T-helper 2 cell treated with Interferon-gamma antibody and Interleukin-4, amounts not matched to agents 100 ng/mL and 5 ng/mL, for 36 hours (primary cell): ENCODE measurements around the gene MEGF11. TPM values are rescaled to one million over a fixed set of nuclear protein-coding genes. Genes with fewer than 3 reads are reported as not detected.

ENCODE experiments used
- intact Hi-C: fragments of 100-400 bp; cut with micrococcal nuclease; formaldehyde crosslinking; loops from one replicate; pipeline ENCODE4 v1.15.1; 2023
- total RNA-seq: library from RNA; stranded (reverse); gene quantifications from 2 replicates; pipeline ENCODE4 v1.2.3, GENCODE V29; 2022

The MEGF11 gene
- total RNA-seq: 0.23 TPM in 1 of 2 replicates, not detected in the other

DNA sequence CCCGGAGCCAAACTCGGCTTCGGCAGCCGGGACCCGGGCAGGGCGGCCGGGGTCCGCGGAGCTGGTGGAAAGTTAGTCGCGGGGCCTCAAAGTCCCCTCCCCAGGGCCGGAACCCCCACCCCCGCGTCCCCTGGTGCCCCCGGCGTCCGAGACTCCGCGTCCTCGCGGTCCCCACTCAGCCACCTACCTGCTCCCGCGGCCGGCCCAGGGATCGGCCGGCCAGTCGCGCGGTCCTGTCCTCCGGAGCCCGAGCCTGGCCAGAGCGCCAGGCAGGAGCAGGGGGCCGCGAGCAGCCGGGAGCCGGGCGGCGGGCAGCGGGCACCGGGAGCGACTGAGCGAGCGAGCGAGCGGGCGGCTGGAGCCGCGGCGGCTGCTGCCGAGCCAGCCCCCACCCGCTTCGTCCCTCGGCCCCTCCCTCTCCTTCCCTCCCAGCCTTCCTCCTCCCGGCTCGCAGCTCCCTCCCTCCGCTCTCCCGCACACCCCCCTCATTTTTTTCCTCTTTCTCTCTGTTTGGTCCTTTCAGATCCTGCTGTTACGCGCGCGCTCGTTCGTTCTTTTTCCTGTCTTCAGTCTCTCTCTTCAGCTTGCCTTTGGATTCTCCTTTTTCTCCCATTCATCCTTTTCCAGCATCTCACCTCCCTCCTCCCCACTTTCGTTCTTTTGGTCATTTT, at the start of gene MEGF11:
Gene MEGF11 (minus strand): TSS at position 333 of the 671 bp plus-strand sequence. CDS start 125,347 bp downstream, outside the sequence.
- intact Hi-C loops: no loop called here

DNA sequence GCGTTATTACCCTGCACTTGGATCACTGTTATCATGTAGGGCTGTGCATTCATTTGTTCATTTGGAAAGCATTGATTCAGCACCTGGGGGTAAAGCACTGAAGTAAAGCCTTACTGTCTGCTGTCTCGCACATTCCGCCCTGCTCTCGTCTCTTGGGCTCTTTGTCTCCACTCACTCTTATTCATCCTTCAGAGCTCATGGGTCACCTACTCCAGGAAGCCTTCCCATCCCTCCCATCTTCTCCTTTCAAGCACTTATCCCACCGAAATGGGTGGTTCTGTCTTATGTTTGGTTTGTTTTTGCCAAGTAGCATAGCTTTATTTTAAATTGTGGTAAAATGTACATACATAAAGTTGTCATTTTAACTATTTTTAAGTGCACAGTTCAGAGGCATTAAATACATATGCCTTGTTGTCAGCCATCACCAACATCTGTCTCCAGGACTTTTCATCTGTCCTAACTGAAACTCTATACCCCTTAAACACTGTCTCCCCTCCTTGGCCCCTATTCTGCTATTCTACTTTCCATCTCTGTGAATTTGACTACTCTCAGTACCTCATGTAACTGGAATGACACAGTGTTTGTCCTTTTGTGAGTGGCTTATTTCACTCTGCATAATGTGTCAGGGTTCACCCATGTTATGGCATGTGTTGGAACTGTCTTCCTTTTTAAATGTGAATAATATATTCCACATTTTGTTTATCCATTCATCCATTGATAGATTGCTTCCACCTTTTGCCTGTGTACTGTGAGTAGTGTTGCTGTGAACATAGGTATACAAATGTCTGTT, 49.1 kb upstream of the MEGF11 start:
- intact Hi-C loops: no loop called here

DNA sequence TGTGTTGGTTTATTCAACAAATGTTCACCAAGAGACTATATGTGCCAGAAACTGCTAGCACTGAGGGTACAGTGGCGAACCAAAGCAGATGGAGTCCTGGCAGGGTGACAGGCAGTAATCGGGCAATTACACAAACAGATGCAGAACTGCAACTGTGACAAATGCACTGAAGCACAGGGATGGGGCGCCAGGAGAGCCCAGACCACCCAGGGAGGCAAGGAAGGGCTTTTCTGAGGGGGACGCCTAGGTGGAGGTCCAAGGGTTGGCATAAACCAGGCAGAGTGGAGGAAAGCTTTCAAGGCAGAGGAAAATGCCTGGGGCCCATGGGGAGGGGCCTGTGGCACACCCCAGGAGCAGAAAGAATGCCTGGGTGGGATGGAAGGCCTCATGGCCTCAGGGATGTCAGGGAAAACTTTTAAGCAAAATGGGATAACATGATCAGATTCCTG, 45.3 kb upstream of the MEGF11 start:
- intact Hi-C loops: loop anchor here (10.0 kb wide), 1 partner anchor 414 kb away; no protein-coding TSS in a partner anchor

DNA sequence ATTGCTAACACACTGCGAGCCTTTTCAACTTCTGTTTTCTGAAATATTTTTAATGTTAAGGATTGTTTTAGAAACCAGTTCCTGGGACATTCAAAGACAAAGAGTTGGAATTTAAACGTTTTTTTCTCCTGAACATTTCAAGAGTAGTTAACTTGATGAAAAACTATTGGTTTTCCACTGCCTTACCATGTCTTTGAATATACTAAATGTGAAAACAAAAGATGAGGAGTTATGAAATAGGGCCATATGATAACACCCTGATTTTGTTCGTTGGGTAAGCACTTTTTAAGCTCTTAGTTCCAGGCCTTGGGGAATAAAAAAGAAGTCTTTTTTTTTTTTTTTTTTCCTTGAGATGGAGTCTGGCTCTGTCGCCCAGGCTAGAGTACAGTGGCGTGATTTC, 42.6 kb upstream of the MEGF11 start:
- intact Hi-C loops: loop anchor here (10.0 kb wide), 1 partner anchor 411 kb away; no protein-coding TSS in a partner anchor

DNA sequence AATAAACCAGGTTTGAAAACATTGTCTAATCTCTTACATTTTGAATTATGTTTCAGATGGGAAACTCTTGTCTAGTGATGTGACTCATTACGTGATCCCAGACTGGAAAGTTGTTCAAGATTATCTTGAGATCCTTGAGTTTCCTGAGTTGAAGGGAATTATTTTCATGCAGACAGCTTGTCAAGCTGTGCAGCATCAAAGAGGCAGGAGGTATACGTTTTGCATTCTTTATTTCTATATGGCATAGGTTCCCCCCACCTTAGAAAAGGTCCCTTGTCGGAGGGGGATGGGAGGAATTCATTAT, 41.3 kb upstream of the MEGF11 start:
- intact Hi-C loops: loop anchor here (5.0 to 10.0 kb wide), 2 partner anchors 62 to 410 kb away; partner anchors contain the start of gene TIPIN

DNA sequence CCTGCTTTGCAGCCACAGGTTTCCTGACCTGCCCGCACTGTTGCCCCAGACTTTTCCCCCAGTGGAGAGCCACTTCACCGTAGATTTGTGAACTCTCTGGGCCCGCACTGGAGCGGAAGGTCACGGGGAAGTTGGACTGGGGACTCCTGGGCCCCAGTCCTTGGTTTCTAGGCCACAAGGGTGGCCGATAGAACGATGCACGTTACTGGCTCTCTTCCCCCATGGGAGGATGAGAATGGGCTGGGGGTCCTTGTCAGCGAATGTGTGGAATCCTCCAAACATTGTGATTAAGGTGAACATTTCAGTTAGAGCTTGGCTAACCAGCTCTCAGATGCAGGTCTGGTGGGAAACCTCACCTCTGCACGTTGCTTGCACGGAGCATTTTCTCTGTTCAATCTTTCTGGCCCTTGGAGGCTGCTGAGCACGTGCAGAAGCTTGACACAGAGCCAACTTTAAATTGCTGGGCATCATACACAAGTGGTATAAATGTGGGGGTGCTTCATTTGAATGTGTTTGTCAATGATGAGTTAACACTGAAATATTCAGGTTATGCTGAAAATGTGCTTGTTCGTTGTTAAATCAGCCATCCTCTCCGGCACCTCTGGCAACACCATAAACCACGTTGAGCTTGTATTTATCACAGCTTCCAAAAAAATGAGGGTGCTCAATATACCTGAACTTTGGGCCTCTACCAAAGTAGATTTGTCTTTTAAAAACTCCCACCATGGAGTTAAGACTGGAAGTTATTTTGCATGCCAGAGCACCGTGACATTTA, 40.8 kb upstream of the MEGF11 start:
- intact Hi-C loops: loop anchor here (5.0 to 10.0 kb wide), 2 partner anchors 63 to 410 kb away; partner anchors contain the start of gene TIPIN

DNA sequence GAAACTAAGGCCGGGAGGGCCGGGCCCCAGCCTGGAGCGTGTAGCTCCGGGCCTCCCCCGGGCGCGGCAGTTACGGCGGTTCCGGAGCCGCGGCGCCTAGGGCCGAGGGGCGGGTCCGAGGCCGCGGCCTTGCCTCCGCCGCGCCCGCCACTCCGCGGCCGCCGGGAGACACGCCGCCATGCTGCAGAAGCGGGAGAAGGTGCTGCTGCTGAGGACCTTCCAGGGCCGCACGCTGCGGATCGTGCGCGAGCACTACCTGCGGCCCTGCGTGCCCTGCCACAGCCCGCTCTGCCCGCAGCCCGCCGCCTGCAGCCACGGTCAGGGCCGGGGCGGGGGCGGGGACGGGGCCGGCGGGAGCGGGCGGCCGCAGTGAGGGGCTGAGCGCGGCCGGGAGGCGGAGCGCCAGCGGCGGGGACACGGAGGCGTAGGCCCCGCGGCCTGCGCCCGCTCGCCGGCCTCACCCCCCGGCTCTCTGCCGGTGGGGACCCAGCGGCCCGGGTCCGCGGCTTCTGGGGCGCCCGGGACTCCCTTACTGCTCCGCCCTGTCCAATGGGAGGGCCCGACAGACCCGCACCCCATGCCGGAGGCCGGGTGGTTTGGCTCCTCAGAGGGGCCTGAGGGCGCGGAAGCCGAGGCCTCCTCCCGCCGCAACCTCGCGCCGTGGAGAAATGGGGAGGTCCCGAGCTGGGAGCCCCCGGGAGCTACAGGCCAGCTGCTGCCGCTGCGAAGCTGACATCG, 40.0 kb upstream of the MEGF11 start, which contains the start of gene DIS3L:
Gene DIS3L (plus strand): TSS at position 150 of the 738 bp plus-strand sequence. CDS start 29 bp downstream, at position 179.
- intact Hi-C loops: loop anchor here (1.0 to 10.0 kb wide), 5 partner anchors 64 to 409 kb away; partner anchors contain the start of genes MAP2K1, RPL4, SNAPC5 and TIPIN

DNA sequence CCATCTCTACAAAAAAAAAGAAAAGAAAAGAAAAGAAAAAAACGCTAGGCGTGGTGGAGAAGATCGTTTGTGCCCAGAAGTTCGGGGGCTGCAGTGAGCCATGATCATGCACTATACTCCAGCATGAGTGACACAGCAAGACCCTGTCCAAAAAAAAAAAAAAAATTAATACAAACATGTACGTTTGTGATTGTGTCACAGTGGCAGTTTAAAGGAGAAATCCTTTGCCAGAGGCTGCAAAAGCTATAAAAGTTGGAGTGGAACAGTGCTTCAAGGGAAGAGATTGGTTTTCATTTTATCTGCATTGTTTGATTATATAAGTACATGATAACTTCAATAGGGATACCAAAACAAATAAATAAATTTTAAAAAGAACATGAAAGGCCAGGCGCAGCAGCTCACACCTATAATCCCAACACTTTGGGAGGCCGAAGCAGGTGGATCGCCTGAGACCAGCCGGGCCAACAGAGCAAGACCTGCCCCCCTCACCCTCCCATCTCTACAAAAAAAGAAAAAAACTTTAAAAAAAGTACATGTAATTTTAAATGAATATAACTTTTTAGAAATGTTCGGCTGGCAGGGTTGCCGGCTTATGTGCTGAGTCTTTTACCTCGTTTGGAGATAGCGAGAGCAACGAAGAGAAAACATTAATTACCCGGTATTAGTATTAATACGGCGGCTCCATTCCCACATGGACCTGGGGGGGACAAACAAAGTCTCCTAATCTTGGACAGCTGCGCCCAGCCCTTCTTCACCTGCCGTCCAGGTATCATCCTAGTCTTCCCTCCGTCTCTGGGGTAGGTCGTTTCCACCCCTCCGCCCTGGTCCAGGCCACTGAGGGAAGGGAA, 39.2 kb upstream of the MEGF11 start:
- intact Hi-C loops: loop anchor here (1.0 to 10.0 kb wide), 5 partner anchors 65 to 408 kb away; partner anchors contain the start of genes MAP2K1, RPL4, SNAPC5 and TIPIN

DNA sequence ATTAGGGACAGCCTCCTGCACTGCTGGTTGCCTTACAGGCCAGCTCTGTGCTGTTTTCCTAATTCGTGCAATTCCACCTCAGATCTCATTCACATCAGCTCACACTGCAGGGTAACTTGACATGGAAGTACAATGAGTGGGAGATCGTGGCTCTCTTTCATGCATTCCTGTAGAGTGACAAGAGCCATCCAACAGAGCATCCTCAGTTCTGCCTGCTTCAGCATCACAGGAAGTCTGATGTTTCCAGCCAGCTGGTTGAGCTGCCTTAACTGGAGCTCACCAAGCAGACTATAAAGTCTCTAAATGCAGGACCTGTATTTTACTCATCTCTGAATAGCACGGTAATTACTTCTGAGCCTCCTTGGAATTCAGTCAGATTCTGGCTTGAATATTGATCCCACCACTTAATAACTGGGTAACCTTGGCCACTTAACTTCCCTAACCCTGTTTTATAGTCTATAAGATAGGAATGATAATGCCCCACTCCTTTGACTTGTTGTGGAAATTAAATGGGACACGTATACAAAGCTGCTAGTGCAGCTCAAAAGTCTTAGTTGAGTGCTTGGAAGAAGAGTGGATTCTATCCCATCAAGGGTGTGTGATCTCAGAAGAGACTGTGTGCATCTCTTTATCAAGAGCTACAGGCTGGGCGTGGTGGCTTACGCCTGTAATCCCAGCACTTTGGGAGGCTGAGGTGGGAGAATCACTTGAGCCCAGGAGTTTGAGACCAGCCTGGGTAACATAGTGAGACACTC, 38.4 kb upstream of the MEGF11 start:
- intact Hi-C loops: loop anchor here (2.0 to 10.0 kb wide), 3 partner anchors 65 to 407 kb away; partner anchors contain the start of genes RPL4, TIPIN and ZWILCH

DNA sequence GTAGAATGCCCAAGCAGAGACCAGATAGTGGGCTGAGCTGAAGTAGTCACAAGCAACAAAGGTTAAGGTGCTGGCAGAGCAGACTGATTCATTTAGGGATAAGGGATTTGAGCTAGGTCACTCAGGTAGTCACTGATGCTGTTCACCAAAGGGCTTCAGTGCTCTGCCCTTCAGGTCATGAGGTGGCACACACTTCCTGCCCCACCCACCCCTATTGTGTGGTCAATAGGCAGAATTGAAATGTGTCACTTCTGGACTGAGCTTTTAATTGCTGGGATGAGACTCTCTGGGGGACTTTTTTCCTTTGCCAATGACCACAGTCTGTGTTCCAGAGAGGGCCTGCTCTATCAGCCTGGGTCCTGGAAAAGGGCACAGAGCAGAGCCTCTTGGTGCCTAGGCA, 37.0 kb upstream of the MEGF11 start:
- intact Hi-C loops: loop anchor here (5.0 to 10.0 kb wide), 2 partner anchors 67 to 406 kb away; partner anchors contain the start of gene TIPIN

DNA sequence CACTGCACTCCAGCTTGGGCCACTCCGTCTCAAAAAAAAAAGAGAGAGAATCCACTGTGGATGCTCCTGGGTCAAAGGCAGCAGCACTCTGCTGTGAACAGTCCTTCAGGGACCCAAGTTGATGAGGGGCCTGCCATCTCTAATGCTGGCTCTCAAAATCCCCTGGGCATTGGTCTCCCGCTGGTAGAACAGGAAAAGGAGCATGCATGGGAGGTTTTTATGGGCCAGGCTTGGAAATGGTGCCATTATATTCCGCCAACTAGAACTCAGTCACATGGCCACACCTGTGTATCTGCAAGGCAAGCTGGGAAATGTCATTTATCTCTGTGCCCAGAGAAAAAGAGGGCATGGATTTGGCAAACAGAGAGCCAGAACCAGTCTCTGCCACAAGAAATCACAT, 36.5 kb upstream of the MEGF11 start:
- intact Hi-C loops: loop anchor here (5.0 to 10.0 kb wide), 2 partner anchors 67 to 405 kb away; partner anchors contain the start of gene TIPIN

DNA sequence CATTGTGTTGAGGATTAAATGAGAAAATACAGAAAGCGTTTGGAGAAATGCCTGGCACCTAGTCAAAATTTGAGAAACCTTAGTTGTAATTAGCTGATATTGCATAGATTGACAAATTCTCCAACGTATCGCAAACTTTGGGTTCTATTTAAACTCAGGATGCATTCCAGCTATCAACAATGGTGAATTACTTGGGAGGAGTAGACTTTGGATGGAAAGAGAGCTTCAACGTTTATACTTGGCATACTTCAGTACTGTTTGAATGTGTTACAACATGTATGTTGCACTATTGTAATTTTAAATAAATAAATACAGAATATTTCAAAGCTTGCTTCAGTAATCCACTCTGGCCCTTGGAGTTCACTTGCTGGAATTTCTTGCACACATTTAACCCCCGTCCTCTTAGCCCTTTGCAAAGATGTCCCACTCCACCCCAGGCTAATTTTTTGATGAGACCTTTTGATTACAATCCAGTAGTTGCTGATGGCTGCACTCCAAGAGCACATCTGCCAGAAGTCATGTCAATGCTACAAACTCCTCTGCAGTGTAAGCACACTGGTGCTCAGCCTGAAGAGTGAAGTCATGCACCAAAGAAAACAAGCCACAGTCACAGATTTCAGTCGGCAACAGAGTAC, 35.1 kb upstream of the MEGF11 start:
- intact Hi-C loops: no loop called here

DNA sequence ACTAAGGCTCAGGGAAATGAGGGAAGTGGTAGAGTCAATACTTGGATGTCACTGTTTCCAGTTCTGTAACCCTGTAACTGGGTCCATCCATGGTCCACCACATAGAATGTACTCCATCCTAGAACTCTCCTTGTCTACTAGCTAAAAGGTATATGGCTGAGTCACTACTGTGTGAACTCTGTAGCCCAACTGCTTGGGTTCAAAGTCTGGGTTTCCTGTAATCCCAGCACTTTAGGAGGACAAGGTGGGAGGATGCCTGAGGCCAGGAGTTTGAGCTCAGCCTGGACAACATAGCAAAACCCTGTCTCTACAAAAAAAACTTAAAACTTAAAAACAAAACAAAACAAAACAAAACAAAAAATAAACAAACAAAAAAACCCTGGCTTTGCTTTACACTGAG, 34.5 kb upstream of the MEGF11 start:
- intact Hi-C loops: no loop called here

DNA sequence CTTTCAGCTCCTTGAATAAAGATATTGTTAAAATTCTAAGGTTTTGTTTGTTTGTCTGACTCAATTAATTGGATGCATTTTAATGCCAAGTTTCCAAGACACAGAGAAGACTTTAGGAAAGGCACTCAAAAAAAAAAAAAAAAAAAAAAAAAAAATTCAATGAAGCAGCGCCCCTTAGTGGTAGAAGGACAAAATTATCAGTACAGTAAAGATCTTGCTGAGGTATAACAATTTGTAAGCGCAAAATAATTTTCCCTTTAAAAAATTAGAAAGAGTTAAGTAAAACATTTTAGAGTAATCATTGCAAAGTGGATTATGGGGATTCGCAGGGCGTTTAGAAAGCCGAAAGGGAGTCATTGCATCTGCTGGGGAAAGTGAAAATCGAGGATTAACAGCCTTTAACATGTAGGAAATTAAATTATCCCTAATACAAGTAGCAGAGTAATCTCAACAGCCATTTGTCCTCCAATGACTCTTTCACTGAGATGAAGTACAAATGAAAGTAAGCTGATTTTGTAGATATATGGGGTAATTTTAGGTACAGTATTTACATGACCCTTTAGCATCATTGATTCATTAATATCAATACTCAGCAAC, 34.0 kb upstream of the MEGF11 start:
- intact Hi-C loops: no loop called here

DNA sequence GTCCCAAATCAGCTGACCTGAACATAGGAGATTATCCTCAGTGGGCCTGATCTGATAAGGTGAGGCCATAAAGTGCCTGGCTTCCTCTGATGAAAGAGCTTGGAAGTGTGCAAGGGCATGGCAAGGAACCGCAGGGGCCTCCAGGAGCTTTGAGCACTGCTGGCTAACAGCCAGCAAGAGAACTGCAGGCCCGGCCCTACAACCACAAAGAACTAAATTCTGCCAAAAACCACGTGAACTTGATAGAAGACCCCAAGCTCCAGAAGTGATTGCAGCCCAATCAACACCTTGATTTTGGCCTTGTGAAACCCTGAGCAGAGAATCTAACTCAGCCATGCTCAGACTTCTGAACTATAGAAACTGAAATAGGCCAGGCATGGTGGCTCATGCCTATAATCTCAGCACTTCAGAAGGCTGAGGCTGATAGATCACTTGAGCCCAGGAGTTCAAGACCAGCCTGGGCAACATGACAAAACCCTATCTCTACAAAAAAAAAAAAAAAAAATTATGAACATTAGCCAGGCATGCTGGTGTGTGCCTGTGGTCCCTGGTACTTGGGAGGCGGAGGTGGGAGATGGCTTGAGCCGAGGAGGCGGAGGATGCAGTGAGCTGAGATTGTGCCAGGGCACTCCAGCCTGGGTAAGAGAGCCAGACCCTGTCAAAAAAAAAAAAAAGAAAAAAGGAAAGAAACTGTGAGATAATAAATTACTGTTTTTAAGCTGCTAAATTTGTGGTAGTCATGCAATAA, 32.2 kb upstream of the MEGF11 start:
- intact Hi-C loops: no loop called here

DNA sequence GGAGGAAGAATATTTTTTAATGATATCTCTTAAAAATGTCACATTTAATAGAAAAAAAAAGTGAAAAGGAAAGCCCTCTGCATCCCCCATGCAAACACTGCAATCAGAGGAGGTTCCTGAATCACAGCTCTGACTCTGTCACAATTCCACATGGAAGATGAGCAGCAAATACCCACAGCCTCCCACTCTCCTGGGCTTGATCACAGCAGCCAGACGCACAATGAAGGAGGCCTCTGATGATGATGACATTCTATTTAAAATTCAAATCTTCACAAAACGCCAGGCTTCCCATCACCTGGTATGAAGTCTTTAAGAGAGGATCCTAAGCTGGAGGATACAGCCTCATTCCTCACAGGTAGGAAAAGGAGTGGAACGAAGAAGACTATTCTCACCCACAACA, 30.7 kb upstream of the MEGF11 start:
- intact Hi-C loops: no loop called here

DNA sequence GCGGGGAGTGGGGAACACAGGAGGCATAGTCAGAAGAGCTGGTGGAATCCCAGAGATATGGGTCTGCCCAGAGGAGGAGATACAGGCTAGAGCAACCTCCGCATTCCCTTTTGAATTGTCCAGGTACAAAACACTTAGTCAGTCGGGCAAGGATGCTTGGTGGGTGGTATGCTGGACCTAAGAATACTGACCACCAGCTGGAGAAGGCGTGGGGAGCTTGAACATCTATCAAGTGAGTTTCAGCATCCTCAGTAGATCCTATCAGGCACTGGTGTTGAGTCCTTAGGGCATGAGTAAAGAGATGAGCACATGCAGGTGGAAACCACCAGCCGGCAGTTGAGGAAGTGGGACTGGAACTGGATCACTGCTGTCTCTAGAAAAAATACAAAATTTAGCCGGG, 25.1 kb upstream of the MEGF11 start:
- intact Hi-C loops: no loop called here
